ENCODE measurements around the gene PRAMEF8. TPM values are rescaled to one million over a fixed set of nuclear protein-coding genes. Genes with fewer than 3 reads are reported as not detected.
"Not testable (repeated sequence)": the region's sequence is repeated elsewhere in the genome, so short reads cannot be mapped to it uniquely, and the experiment has no call there.

The PRAMEF8 gene
- total RNA-seq, 2 donors from 2014 or later = not detected

DNA sequence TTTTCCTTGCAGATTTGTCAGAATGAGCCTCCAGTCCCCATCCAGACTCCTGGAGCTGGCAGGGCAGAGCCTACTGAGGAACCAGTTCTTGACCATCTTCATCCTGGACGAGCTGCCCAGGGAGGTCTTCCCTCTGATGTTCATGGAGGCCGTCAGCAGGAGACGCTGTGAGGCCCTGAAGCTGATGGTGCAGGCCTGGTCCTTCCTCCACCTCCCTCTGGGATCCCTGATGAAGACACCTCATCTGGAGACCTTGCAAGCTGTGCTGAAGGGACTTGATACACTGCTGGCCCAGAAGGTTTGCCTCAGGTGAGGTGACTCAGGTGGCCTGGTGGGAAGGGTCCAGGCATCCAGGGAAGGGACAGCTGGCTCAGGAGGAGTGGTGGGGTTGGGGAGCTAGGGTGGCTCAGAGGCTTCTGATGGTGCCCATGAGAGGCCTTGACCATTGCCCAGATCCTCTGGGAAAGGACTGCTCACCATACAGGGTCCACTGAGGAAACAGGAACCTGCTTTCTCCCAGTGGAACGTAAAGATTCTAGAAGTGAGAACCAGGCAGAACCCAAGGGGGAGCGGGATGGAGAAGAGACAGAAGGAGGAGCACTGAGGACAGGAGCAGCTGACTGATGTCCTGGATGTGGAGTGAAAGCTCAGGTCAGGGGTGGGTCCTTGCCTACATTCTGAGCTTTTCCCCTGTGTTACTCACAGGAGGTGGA is 38.9 kb downstream of the PRAMEF8 start:
- not testable (repeated sequence) for DNase-seq (ENCODE audit: low spot score)

DNA sequence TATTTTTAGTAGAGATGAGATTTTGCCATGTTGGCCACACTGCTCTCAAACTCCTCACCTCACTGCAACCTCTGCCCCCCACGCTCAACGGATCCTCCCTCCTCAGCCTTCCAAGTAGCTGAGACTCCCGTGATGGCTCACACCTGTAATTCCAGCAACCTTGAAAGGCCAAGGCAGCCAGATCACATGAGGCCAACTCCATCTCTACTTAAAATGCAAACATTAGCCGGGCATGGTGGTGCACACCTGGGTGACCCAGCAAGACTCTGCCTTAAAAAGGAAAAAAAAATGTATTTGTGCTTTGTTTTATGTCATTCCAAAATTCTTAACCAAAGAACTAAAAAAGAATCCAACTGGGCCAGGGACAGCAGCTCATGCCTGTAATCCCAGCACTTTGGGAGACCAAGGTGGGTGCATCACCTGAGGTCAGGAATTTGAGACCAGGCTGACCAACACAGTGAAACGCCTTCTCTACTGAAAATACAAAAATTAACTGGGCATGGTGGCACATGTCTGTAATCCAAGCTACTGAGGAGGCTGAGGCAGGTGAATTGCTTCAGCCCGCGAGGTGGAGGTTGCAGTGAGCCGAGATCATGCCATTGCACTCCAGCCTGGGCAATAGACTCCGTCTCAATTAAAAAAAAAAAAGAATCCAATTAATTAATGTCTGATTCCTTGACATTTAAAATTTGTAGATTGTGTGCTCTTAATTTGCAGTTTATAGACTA is 41.2 kb downstream of the PRAMEF8 start:
- H3K27me3 ChIP-seq (replicated peaks; ENCODE audit: insufficient read depth); H3K9me3 ChIP-seq; intact Hi-C loops (cut with DNase I); H3K36me3 ChIP-seq; H3K4me1 ChIP-seq (replicated peaks); H3K27ac ChIP-seq; DNase-seq (ENCODE audit: low spot score); H3K4me3 ChIP-seq: not testable (repeated sequence)
- 84% methylated on average over 9 of the region's 9 CpGs for WGBS

More for the DNA sequence above, 38.9 kb downstream of the PRAMEF8 start:
- intact Hi-C loops (cut with DNase I); H3K4me1 ChIP-seq (replicated peaks); H3K27me3 ChIP-seq (replicated peaks; ENCODE audit: insufficient read depth); H3K9me3 ChIP-seq; H3K27ac ChIP-seq; H3K36me3 ChIP-seq; H3K4me3 ChIP-seq: not testable (repeated sequence)
- 92% methylated on average over 5 of the region's 5 CpGs for WGBS

DNA sequence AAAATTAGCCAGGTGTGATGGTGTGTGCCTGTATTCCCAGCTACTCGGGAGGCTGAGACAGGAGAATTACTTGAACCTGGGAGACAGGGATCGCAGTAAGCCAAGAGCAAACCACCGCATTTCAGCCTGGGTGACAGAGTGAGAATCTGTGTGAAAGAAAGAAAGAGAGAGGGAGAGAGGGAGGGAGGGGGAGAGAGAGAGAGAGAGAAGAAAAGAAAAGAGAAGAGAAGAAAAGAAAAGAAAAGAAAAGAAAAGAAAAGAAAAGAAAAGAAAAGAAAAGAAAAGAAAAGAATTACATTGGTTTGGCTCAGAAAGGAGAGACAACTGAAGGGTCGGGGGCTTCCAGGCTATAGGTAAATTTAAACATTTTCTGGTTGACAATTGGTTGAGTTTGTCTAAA is 45.3 kb downstream of the PRAMEF8 start:
- intact Hi-C loops (cut with DNase I); H3K4me3 ChIP-seq; DNase-seq (ENCODE audit: low spot score); H3K4me1 ChIP-seq (replicated peaks); H3K9me3 ChIP-seq; H3K27me3 ChIP-seq (replicated peaks; ENCODE audit: insufficient read depth); H3K27ac ChIP-seq; H3K36me3 ChIP-seq: not testable (repeated sequence)
- 87% methylated on average over 4 of the region's 4 CpGs for WGBS

DNA sequence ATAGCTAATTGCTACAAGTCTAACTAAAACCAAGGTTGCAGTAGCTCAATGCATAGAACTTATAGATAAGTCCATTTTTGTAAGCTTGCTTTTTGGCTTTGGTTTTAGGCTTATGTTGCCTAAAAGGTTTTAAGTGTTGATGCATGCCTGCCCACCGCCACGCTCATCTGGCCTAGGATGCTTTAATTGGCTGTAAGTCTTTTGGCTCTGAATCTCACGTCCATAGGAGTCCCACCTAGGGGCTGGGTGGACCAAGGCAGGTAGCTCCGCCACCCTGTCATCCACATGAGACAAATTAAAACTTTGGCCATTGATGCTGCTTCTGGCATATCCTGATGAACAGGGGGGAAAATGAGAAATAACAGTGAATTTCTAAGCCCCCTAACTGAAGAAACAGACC is 47.4 kb downstream of the PRAMEF8 start:
- H3K27me3 ChIP-seq (replicated peaks; ENCODE audit: insufficient read depth); H3K36me3 ChIP-seq; H3K27ac ChIP-seq; DNase-seq (ENCODE audit: low spot score); H3K4me3 ChIP-seq; intact Hi-C loops (cut with DNase I); H3K9me3 ChIP-seq; H3K4me1 ChIP-seq (replicated peaks): not testable (repeated sequence)
- WGBS = 69% methylated on average over 4 of the region's 4 CpGs

DNA sequence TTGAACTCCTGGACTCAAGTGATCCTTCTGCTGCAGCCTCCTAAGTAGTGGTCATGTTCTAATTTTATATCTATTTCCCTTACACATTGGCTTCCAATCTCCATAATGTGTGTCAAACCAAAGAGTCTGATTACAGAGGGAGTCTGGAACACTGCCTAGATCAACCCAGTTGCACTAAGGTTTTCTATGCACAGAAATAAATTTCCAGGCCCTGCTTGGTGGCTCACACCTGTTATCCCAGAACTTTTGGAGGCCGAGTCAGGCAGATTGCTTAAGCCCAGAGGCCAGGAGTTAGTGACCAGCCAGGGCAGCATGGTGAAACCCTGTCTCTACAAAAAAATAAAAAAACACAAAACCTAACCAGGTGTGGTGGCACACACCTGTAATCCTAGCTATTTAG is 50.9 kb downstream of the PRAMEF8 start:
- DNase-seq (ENCODE audit: low spot score) = not testable (repeated sequence)
- WGBS = 62% methylated on average over 1 of the region's 1 CpG

DNA sequence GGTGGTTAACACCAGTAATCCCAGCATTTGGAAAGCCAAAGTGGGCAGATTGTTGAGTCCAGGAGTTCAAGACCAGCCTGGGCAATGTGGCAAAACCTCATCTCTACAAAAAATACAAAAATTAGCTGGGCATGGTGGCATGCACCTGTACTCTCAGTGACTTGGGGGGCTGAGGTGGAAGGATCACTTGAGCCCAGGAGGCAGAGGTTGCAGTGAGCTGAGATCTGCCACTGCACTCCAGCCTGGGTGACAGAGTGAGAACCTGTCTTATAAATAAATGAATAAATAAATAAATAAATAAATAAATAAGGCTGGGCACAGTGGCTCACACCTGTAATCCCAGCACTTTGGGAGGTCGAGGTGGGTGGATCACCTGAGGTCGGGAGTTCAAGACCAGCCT is 52.9 kb downstream of the PRAMEF8 start:
- intact Hi-C loops (cut with DNase I); H3K9me3 ChIP-seq; H3K27me3 ChIP-seq (replicated peaks; ENCODE audit: insufficient read depth); H3K4me1 ChIP-seq (replicated peaks); DNase-seq (ENCODE audit: low spot score); H3K36me3 ChIP-seq; H3K4me3 ChIP-seq; H3K27ac ChIP-seq: not testable (repeated sequence)
- 79% methylated on average over 2 of the region's 2 CpGs for WGBS

More for the DNA sequence above, 50.9 kb downstream of the PRAMEF8 start:
- intact Hi-C loops (cut with DNase I); H3K9me3 ChIP-seq; H3K4me3 ChIP-seq; H3K4me1 ChIP-seq (replicated peaks); H3K27ac ChIP-seq; H3K27me3 ChIP-seq (replicated peaks; ENCODE audit: insufficient read depth); H3K36me3 ChIP-seq: not testable (repeated sequence)

Small RNAs within 50 kb of the gene (small RNA-seq; reads per million reads assigned to genes)
- gene RNU6-771P = 0 reads per million in 2 donors

Other genes with a start within 250 kb of the PRAMEF8 start
- not detected for gene PRAMEF27, start 228.6 kb downstream of the PRAMEF8 start, total RNA-seq
- not detected for gene HNRNPCL3, start 224.4 kb downstream of the PRAMEF8 start, total RNA-seq
- not detected for gene PRAMEF25, start 214.4 kb downstream of the PRAMEF8 start, total RNA-seq
- gene HNRNPCL2, start 168.3 kb downstream of the PRAMEF8 start, total RNA-seq = not detected
- not detected for gene PRAMEF26, start 129.1 kb downstream of the PRAMEF8 start, total RNA-seq
- not detected for gene HNRNPCL4, start 119.5 kb downstream of the PRAMEF8 start, total RNA-seq
- gene PRAMEF9, start 113.3 kb downstream of the PRAMEF8 start, total RNA-seq = not detected
- gene PRAMEF13, start 83.7 kb downstream of the PRAMEF8 start, total RNA-seq = not detected
- gene PRAMEF18, start 59.0 kb downstream of the PRAMEF8 start, total RNA-seq = not detected
- not detected for gene PRAMEF5, start 30.9 kb downstream of the PRAMEF8 start, total RNA-seq
- not detected for gene PRAMEF33, start 18.4 kb upstream of the PRAMEF8 start, total RNA-seq
- not detected for gene PRAMEF15, start 30.4 kb upstream of the PRAMEF8 start, total RNA-seq
- not detected for gene PRAMEF14, start 62.0 kb upstream of the PRAMEF8 start, total RNA-seq
- gene PRAMEF19, start 86.8 kb upstream of the PRAMEF8 start, total RNA-seq = not detected
- gene PRAMEF17, start 104.5 kb upstream of the PRAMEF8 start, total RNA-seq = not detected
- not detected for gene PRAMEF20, start 125.3 kb upstream of the PRAMEF8 start, total RNA-seq
- under 1 TPM; 0.14 to 0.45 TPM for gene LRRC38, start 228.9 kb upstream of the PRAMEF8 start, total RNA-seq